Esophagus muscularis mucosa (tissue), 3 donors: Measurements from ENCODE around the gene CARD14.

Source experiments
- CTCF ChIP-seq, 3 experiments: fragments of 200-600 bp in 2 of 3; fragments of 450-650 bp in 1 of 3; sonication (generic) in 2 of 3; IDR thresholded peaks; one replicate each; pipeline ENCODE4 v1.5.1; 2017 to 2019; ENCODE audit warnings: antibody characterized with exemption in 3 of 3, mild to moderate bottlenecking in 2 of 3, moderate library complexity in 1 of 3
- POLR2A ChIP-seq: fragments of 450-650 bp; IDR thresholded peaks from one replicate; pipeline ENCODE4 v1.6.1; 2017; ENCODE audit warnings: antibody characterized with exemption, moderate library complexity, mild to moderate bottlenecking, low read depth

GRCh38 chr17:80246726-80247125, 76.9 kb downstream of the CARD14 start:
- TF ChIP-seq CTCF (IDR thresholded peaks at IDR 0.05) (no peak), POLR2A (no peak)
